ENCODE measurements around the gene DNASE1L2.

DNASE1L2 gene

GRCh38 chr16:2226245-2226793 lies 9.9 kb upstream of the DNASE1L2 start:
- DNase-seq (ENCODE audit: low read depth), result no peak

- DNase-seq (ENCODE audit: low read depth), result no peak
Observed at GRCh38 chr16:2226918-2227317, 9.3 kb upstream of the DNASE1L2 start.

GRCh38 chr16:2228161-2228824 lies 8.0 kb upstream of the DNASE1L2 start:
- DNase-seq (ENCODE audit: low read depth), result no peak

- no peak for DNase-seq (ENCODE audit: low read depth)
Observed at GRCh38 chr16:2229091-2229490, 7.2 kb upstream of the DNASE1L2 start.

- no peak for DNase-seq (ENCODE audit: low read depth)
Observed at GRCh38 chr16:2229632-2230250, 6.5 kb upstream of the DNASE1L2 start.

GRCh38 chr16:2230376-2230775 lies 5.9 kb upstream of the DNASE1L2 start:
- no peak for DNase-seq (ENCODE audit: low read depth)

DNA sequence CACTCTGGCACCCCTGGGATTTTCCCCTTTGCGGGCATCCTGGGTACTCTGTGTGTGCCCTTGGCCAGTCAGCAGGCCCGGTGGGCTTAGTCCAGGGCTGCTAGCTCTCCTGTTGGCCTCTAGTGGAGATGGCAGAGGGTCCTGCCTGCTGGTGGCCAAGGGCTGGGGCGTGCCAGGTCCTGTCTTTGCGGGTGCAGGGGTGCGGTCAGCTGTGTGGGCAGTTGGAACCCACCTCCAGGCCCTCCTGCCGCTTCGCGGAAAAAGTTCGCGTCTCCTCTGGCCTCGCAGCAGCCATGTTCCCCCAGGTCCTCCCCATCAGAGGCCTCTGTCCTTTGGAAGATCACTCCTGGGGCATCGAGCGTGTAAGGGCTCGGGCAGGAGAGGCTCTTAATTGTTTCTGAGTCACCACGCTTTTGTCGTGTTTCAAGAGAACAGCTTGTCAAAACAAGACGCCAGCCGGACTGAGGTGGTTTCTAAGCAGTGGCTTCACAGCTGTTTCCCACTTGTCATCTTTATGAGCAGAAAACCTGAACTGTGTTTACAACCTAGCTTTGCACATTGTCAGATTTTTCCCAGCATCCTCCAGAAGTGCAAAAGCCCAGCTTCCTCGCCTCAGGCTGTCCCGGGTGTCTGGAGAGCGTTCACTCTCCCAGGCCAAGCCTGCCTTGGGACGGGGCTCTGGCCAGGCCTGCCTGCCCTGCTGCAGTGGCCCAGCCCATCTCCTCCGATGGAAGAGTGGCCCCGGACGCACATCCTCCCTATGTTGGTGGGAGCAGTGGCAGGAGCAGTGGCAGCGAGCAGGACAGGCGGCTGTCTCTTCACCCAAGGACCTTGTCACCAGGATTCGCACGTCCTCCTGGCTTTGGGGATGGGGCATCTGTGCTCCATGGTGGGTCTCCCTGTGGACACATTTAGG lies 5.0 kb upstream of the DNASE1L2 start:
- DNase-seq (ENCODE audit: low read depth), result no peak

DNA sequence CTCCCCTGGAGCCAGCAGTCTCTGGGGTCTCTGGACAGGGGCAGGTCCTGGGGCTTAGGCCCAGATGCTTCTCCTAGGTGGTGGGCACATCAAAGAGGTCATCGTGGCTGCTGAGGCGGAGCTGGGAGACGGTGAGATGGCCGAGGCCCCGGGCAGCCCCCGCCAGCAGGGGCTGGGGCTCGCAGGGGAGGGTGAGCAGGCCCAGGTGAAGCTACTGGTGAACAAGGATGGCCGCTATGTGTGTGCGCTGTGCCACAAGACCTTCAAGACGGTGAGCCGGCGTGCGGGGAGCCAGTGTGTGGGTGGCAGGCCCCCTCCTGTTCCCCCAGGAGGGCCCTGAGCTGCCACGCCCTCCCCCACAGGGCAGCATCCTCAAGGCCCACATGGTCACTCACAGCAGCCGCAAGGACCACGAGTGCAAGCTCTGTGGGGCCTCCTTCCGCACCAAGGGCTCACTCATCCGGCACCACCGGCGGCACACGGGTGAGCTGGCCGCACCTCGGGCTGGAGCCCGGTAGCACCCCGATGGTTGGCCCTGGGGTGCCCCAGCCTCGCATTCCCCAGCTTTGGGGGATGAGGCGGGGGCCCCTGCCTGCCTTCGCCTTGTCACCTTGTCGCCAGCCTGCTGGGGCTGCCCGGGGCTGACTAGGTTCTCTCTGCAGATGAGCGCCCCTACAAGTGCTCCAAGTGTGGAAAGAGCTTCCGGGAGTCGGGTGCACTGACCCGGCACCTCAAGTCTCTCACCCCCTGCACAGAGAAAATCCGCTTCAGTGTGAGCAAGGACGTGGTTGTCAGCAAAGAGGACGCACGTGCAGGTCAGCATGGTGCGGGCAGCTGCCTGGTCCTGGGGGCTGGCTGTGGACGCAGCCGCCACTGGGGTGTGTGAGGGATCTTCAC lies 3.9 kb upstream of the DNASE1L2 start:
- no peak for DNase-seq (ENCODE audit: low read depth)

DNA sequence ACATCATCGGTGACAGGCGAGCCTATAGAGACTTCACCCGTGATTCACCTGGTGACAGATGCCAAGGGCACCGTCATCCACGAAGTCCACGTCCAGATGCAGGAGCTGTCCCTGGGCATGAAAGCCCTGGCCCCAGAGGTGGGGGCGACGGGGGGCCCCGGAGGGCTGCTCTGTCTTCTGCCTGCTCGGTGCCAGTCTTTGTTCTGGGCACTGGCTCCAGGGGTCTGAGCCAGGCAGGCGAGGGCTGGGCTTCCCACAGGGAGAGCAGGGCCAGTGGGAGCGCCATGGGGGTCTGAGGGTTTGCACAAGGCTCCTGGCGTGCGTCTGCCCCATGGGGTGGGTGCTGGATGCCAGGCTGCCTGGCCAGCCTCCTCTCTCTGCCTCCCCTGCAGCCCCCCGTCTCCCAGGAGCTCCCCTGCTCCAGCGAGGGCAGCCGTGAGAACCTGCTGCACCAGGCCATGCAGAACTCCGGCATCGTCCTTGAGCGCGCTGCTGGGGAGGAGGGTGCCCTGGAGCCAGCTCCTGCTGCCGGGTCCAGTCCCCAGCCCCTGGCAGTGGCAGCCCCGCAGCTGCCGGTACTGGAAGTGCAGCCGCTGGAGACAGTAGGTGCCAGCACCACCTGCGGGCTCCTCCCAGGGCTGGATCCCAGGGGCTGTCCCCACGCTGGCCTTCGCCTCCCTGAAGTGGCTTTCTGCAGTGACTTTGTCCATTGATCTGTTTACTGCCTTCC lies 3.0 kb upstream of the DNASE1L2 start:
- no peak for DNase-seq (ENCODE audit: low read depth)

GRCh38 chr16:2233872-2234812 lies 2.1 kb upstream of the DNASE1L2 start:
- DNase-seq (ENCODE audit: low read depth), result no peak

DNA sequence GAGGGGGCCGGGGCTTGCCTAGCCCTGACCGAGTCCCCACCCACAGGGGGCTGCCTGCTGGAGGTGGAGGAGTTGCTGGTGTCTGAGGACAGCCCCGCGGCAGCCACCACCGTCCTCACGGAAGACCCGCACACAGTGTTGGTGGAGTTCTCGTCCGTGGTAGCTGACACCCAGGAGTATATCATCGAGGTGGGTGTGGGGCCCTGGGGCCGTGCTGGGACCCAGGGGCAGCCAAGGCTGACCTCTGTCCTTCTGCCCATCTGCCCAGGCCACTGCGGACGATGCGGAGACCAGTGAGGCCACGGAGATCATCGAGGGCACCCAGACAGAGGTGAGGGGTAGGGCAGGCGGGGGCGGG lies 1.5 kb upstream of the DNASE1L2 start:
- DNase-seq (ENCODE audit: low read depth), result no peak

- no peak for DNase-seq (ENCODE audit: low read depth)
Observed at GRCh38 chr16:2235234-2235651, 1.0 kb upstream of the DNASE1L2 start.

- DNase-seq (ENCODE audit: low read depth), result no peak
Observed at GRCh38 chr16:2235695-2236336, 428 bp upstream of the DNASE1L2 start.

- DNase-seq (ENCODE audit: low read depth), result no peak
Observed at GRCh38 chr16:2237102-2237482, 848 bp downstream of the DNASE1L2 start.

- DNase-seq (ENCODE audit: low read depth), result no peak
Observed at GRCh38 chr16:2237493-2238149, 1.4 kb downstream of the DNASE1L2 start.

- DNase-seq (ENCODE audit: low read depth), result no peak
Observed at GRCh38 chr16:2238150-2238837, 2.0 kb downstream of the DNASE1L2 start.

DNA sequence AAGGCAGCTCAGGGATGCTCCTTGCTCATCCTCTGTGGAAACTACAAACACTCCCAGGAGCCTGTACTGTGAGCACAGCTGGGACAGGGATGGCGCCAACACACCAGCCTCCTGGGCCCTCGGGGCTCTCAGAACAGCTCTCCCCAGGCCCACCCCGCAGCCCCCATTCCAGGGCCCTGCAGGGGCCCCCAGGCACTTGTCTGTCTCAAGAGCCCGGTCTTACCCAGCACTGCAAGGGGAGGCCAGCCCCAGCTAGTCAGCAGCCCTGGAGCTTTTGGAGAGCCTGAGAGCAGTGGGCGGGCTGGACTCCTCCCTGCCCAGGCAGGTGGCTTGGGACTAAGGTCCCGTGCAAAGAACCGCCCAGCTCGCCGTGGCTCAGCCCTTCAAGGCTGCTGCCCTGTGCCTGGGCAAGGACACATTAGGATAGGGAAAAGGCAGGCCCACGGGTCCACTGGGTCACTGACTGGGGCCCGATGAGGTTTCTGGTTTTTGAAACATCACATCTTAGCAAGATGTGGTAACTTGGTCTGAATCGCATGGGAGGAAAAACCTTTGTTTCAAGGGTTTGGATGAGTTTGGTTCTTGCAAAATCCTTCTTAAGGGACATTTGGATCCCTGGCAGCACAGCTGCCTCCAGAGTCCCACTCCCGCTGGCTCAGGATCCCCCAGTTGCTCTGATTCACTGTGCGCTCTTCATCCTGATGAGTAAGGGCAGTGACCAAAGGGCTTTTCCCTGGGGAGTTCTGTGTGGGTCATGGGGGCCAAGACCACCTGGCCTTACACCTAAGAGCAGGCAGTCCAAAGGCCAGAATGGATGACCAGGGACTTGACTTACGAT lies 2.8 kb downstream of the DNASE1L2 start:
- DNase-seq (ENCODE audit: low read depth), result no peak
